GM12875 (cell line): ENCODE measurements around the gene ZNF366.

ENCODE experiments used
- H3K4me3 ChIP-seq: one replicate; pipeline ENCODE4 v1.5.1; 2011; ENCODE audit warnings: low read depth, low read length, control low read depth
- TF ChIP-seq, protein P1 (sequence below): IDR thresholded peaks from 2 replicates; pipeline ENCODE4 v1.5.1; 2011; ENCODE audit warnings: low read depth, mild to moderate bottlenecking, control low read depth, inconsistent platforms, low read length, moderate library complexity, borderline replicate concordance; ENCODE audit not compliant: insufficient read depth

Gene ZNF366

GRCh38 chr5:72447751-72448150, 59.5 kb downstream of the ZNF366 start:
- TF ChIP-seq, protein P1, sequence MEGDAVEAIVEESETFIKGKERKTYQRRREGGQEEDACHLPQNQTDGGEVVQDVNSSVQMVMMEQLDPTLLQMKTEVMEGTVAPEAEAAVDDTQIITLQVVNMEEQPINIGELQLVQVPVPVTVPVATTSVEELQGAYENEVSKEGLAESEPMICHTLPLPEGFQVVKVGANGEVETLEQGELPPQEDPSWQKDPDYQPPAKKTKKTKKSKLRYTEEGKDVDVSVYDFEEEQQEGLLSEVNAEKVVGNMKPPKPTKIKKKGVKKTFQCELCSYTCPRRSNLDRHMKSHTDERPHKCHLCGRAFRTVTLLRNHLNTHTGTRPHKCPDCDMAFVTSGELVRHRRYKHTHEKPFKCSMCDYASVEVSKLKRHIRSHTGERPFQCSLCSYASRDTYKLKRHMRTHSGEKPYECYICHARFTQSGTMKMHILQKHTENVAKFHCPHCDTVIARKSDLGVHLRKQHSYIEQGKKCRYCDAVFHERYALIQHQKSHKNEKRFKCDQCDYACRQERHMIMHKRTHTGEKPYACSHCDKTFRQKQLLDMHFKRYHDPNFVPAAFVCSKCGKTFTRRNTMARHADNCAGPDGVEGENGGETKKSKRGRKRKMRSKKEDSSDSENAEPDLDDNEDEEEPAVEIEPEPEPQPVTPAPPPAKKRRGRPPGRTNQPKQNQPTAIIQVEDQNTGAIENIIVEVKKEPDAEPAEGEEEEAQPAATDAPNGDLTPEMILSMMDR, result no peak
- no peak overlapping the region for H3K4me3 ChIP-seq

GRCh38 chr5:72445969-72446368, 61.2 kb downstream of the ZNF366 start:
- TF ChIP-seq, protein P1, result no peak
- H3K4me3 ChIP-seq, result no peak overlapping the region

DNA sequence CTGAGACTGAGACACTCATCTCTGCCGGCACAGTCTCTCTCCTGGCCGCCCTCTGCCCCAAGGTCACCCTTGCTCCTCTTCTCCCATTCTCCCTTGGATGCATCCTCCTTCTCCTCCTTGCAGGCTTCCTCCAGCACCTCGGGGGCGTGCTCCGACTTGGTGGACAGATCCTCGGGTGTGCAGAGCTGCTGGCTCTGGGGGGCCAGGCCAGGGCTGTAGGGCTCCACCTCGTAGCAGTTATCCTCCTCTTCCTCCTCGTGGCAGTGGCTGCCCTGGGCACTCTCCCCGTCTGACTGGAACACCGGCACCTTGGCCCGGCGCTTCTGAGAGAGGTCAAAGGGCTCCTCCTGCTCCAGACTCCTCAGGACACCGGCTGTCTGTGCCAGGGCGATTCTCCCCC, 63.3 kb downstream of the ZNF366 start:
- TF ChIP-seq, protein P1, result no peak

GRCh38 chr5:72441862-72442540, 65.2 kb downstream of the ZNF366 start:
- no peak overlapping the region for H3K4me3 ChIP-seq
- TF ChIP-seq, protein P1, result no peak

More for the DNA sequence above, 63.3 kb downstream of the ZNF366 start:
- no peak overlapping the region for H3K4me3 ChIP-seq

GRCh38 chr5:72441094-72441723, 66.0 kb downstream of the ZNF366 start:
- no peak overlapping the region for H3K4me3 ChIP-seq
- TF ChIP-seq, protein P1, result no peak

- TF ChIP-seq, protein P1, result no peak
- H3K4me3 ChIP-seq, result no peak overlapping the region
Observed at GRCh38 chr5:72440207-72440638, 67.0 kb downstream of the ZNF366 start.

- no peak overlapping the region for H3K4me3 ChIP-seq
- TF ChIP-seq, protein P1, result no peak
Observed at GRCh38 chr5:72439192-72439591, 68.0 kb downstream of the ZNF366 start.
